ENCODE results near the gene ABCB6.
"Not testable (repeated sequence)": the region's sequence is repeated elsewhere in the genome, so short reads cannot be mapped to it uniquely, and the experiment has no call there.

The ABCB6 gene

DNA sequence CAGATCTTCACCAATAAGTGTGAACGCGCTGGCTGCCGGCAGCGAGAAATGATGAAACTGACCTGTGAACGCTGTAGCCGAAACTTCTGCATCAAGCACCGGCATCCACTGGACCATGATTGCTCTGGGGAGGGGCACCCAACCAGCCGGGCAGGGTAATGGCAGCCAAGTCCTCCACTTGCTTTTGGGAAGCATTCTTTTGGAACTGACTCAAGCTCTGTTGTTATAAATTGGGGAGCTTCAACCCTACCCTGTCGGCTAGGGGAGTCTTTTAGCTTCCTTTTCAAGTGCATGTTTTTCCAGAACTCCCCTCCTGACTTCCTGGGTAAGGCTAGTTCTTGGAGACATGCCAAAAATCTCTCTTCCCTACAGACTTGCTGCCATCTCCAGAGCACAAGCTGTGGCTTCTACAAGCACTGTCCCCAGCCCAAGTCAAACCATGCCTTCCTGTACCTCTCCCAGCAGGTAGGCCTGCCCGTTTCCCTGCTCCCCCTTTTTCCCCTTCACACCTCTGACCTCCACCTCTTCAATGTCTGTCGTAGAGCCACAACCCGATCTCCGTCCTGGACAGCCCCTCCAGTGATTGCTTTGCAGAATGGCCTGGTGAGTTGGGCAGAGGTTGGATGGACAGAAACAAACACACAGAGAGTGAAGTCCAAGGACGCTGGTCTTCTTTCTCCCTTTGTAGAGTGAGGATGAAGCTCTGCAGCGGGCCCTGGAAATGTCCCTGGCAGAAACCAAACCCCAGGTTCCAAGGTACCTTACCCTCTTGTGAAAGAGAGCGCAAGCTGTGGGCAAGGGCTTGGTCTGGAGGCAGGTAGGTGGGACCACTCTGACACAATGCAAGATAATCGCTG lies 10.6 kb downstream of the ABCB6 start:
- peak overlapping the region; percentile 82; the same call in 1 of the 2 replicates for H3K4me3 ChIP-seq (ENCODE audit: control insufficient read depth, low read depth, low read length)
- TF ChIP-seq CTCF (IDR thresholded peaks at IDR 0.05; ENCODE audit: control insufficient read depth, insufficient read depth, low read depth, low read length, missing control alignments): no peak
- DNase-seq (ENCODE audit: low read depth): no peak

GRCh38 chr2:219207134-219207883 lies 11.4 kb downstream of the ABCB6 start:
- DNase-seq (ENCODE audit: low read depth): no peak
- H3K4me3 ChIP-seq (ENCODE audit: control insufficient read depth, low read depth, low read length): peak overlapping the region; percentile 82
- TF ChIP-seq CTCF (IDR thresholded peaks at IDR 0.05; ENCODE audit: control insufficient read depth, insufficient read depth, low read depth, low read length, missing control alignments): no peak

- DNase-seq (ENCODE audit: low read depth): no peak
- TF ChIP-seq CTCF (IDR thresholded peaks at IDR 0.05; ENCODE audit: control insufficient read depth, insufficient read depth, low read depth, low read length, missing control alignments): no peak
- peak within 1 kb of the TSS; percentile 82 for H3K4me3 ChIP-seq (ENCODE audit: control insufficient read depth, low read depth, low read length)
Measured at GRCh38 chr2:219206328-219207133, 12.2 kb downstream of the ABCB6 start, which contains the start of gene ZFAND2B. Gene ZFAND2B, plus strand, starts transcription at chr2:219206782. Its CDS starts 206 bp downstream, at chr2:219206988.

- DNase-seq (ENCODE audit: low read depth): no peak
- no peak for TF ChIP-seq CTCF (IDR thresholded peaks at IDR 0.05; ENCODE audit: control insufficient read depth, insufficient read depth, low read depth, low read length, missing control alignments)
- H3K4me3 ChIP-seq (ENCODE audit: control insufficient read depth, low read depth, low read length): peak overlapping the region; percentile 82
Measured at GRCh38 chr2:219205981-219206327, 12.8 kb downstream of the ABCB6 start.

GRCh38 chr2:219205165-219205538 lies 13.6 kb downstream of the ABCB6 start:
- no peak overlapping the region for H3K4me3 ChIP-seq (ENCODE audit: control insufficient read depth, low read depth, low read length)
- no peak for TF ChIP-seq CTCF (IDR thresholded peaks at IDR 0.05; ENCODE audit: control insufficient read depth, insufficient read depth, low read depth, low read length, missing control alignments)
- DNase-seq (ENCODE audit: low read depth): no peak

- no peak for DNase-seq (ENCODE audit: low read depth)
- no peak for TF ChIP-seq CTCF (IDR thresholded peaks at IDR 0.05; ENCODE audit: control insufficient read depth, insufficient read depth, low read depth, low read length, missing control alignments)
- no peak overlapping the region for H3K4me3 ChIP-seq (ENCODE audit: control insufficient read depth, low read depth, low read length)
Measured at GRCh38 chr2:219204425-219205164, 14.2 kb downstream of the ABCB6 start.

GRCh38 chr2:219201331-219201730 lies 17.4 kb downstream of the ABCB6 start:
- DNase-seq (ENCODE audit: low read depth): not testable (repeated sequence)

DNA sequence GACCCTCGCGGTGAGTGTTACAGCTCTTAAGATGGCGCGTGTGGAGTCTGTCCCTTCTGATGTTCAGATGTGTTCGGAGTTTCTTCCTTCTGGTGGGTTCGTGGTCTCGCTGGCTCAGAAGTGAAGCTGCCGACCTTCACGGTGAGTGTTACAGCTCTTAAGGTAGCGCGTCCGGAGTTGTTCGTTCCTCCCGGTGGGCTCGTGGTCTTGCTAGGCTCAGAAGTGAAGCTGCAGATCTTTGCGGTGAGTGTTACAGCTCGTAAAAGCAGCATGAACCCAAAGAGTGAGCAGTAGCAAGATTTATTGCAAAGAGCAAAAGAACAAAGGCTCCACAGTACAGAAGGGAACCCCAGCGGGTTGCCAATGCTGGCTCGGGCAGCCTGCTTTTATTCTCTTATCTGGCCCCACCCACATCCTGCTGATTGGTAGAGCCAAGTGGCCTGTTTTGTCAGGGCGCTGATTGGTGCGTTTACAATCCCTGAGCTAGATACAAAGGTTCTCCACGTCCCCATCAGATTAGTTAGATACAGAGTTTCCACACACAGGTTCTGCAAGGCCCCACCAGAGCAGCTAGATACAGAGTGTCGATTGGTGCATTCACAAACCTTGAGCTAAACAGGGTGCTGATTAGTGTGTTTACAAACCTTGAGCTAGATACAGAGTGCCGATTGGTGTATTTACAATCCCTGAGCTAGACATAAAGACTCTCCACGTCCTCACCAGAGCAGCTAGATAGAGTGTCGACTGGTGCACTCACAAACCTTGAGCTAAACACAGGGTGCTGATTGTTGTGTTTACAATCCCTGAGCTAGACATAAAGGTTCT lies 18.0 kb downstream of the ABCB6 start:
- H3K4me3 ChIP-seq (ENCODE audit: control insufficient read depth, low read depth, low read length); DNase-seq (ENCODE audit: low read depth): not testable (repeated sequence)

More at GRCh38 chr2:219201331-219201730, 17.4 kb downstream of the ABCB6 start:
- H3K4me3 ChIP-seq (ENCODE audit: control insufficient read depth, low read depth, low read length): not testable (repeated sequence)

All from AG09309 (cell line).